Measurements from ENCODE around the gene DTD1. TPM values are rescaled to one million over a fixed set of nuclear protein-coding genes. Genes with fewer than 3 reads are reported as not detected.

The DTD1 gene
- total RNA-seq, 4 donors from 2014 or later = 27.3 to 54.0 (median 35.2) TPM

- WGBS, 2 donors = 85 to 87% methylated on average over 3 of the region's 3 CpGs
- TF ChIP-seq POLR2A (IDR thresholded peaks at IDR 0.05) (no peak), CTCF (IDR thresholded peaks at IDR 0.05) (no peak)
These were observed 57.4 kb downstream of the DTD1 start for GRCh38 chr20:18645196-18645745.

GRCh38 chr20:18645851-18646250 lies 58.0 kb downstream of the DTD1 start:
- Histone ChIP-seq H3K4me1 (peaks cover 0 to 17% (median 0%) of the 10 kb centered on the region in 3 donors), H3K4me3 (no peak overlapping the region), H3K9me3 (no peaks in the 10 kb centered on the region), H3K27ac (no peak overlapping the region), H3K36me3 (no peaks in the 10 kb centered on the region), H3K27me3 (no peaks in the 10 kb centered on the region)
- intact Hi-C loops (cut with DNase I) = no loop called here
- DNase-seq = no peak
- TF ChIP-seq CTCF (IDR thresholded peaks at IDR 0.05) = no peak
- TF ChIP-seq POLR2A (IDR thresholded peaks at IDR 0.05) = no peak
- WGBS, 2 donors = 82 to 97% methylated on average over 3 to 6 of the region's 6 CpGs

More at GRCh38 chr20:18645196-18645745, 57.4 kb downstream of the DTD1 start:
- H3K36me3 ChIP-seq = no peaks in the 10 kb centered on the region
- intact Hi-C loops (cut with DNase I) = no loop called here
- H3K27ac ChIP-seq = no peak overlapping the region
- no peak overlapping the region for H3K4me3 ChIP-seq
- H3K4me1 ChIP-seq = peaks cover 0 to 17% (median 0%) of the 10 kb centered on the region in 3 donors
- no peaks in the 10 kb centered on the region for H3K9me3 ChIP-seq
- no peaks in the 10 kb centered on the region for H3K27me3 ChIP-seq
- no peak for DNase-seq

- WGBS, 2 donors = 83 to 89% methylated on average over 1 to 2 of the region's 2 CpGs
- Histone ChIP-seq H3K36me3 (no peaks in the 10 kb centered on the region), H3K4me1 (peaks cover 0 to 19% (median 0%) of the 10 kb centered on the region in 3 donors), H3K27ac (no peak overlapping the region), H3K4me3 (no peak overlapping the region), H3K27me3 (no peaks in the 10 kb centered on the region), H3K9me3 (no peaks in the 10 kb centered on the region)
- DNase-seq = no peak
- intact Hi-C loops (cut with DNase I) = no loop called here
- TF ChIP-seq CTCF (IDR thresholded peaks at IDR 0.05) (no peak), POLR2A (IDR thresholded peaks at IDR 0.05) (no peak)
These were observed 59.9 kb downstream of the DTD1 start for GRCh38 chr20:18647777-18648176.

- H3K4me3 ChIP-seq = no peak overlapping the region
- no peaks in the 10 kb centered on the region for H3K9me3 ChIP-seq
- no peak for TF ChIP-seq POLR2A (IDR thresholded peaks at IDR 0.05)
- intact Hi-C loops (cut with DNase I) = no loop called here
- WGBS, 2 donors = 79 to 85% methylated on average over 5 of the region's 5 CpGs
- no peak overlapping the region for H3K27ac ChIP-seq
- DNase-seq = no peak
- H3K27me3 ChIP-seq = no peaks in the 10 kb centered on the region
- no peaks in the 10 kb centered on the region for H3K36me3 ChIP-seq
- H3K4me1 ChIP-seq = peaks cover 0 to 32% (median 0%) of the 10 kb centered on the region in 3 donors
These were observed 62.4 kb downstream of the DTD1 start for GRCh38 chr20:18650224-18650623.

- no peak for TF ChIP-seq CTCF (IDR thresholded peaks at IDR 0.05)
- no peak for TF ChIP-seq POLR2A (IDR thresholded peaks at IDR 0.05)
- Histone ChIP-seq H3K4me1 (peaks cover 0 to 21% (median 0%) of the 10 kb centered on the region in 3 donors), H3K27me3 (no peaks in the 10 kb centered on the region), H3K27ac (no peak overlapping the region), H3K4me3 (no peak overlapping the region), H3K9me3 (no peaks in the 10 kb centered on the region), H3K36me3 (no peaks in the 10 kb centered on the region)
- intact Hi-C loops (cut with DNase I) = no loop called here
- no peak for DNase-seq
- WGBS, 2 donors = 56 to 59% methylated on average over 1 of the region's 1 CpG
These were observed 66.0 kb downstream of the DTD1 start for GRCh38 chr20:18653736-18654447.

All from esophagus squamous epithelium (tissue), 5 donors.